HG03571 (cell line): ENCODE data around the gene ATRN.
A peak's percentile ranks its signal among the peaks of the same experiment; 100 is the strongest.

Source experiments
- ATAC-seq: cut with Tn5 transposase; IDR thresholded peaks from one replicate; pipeline ENCODE4 v1.9.1; 2021; ENCODE audit not compliant: unreplicated experiment

ATRN gene

DNA sequence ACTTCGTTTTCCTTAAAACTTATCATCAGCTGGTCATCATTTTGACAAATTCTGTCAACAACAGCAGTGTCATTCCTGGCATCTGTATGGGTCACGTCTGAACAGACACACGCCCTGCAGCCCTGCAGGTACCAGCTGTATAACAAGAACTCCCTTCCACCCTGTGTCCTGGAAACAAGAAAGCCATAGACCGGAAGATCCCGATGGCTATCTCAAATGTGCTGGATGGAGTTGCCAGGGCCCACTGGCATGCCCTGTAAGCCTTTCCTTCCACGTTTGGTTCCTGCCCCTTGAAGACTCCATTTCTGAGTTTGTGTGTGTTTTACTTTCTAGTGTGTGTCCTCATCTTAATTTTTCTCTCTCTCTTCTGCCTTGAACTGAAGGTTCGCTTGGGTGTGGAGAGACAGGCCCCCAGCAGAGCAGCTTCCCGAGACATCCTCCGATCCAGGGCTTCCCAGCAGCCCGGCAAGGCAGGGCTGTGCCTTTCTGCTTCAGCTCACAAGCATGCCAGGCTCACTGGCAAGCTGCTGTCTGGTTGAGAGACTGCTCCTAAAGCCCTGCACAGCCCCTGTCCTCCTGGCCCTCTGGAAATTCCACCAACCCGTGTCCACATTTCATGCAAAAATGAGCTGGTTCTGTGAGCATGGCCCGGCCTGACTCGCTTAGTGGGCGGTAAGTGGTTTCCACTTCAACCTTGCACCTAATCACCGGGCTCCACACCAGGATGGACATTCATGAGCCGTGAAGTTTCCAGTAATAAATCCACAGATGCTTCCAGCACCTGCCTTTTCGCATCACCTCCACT lies 183.7 kb downstream of the ATRN start:
- no peak for ATAC-seq

DNA sequence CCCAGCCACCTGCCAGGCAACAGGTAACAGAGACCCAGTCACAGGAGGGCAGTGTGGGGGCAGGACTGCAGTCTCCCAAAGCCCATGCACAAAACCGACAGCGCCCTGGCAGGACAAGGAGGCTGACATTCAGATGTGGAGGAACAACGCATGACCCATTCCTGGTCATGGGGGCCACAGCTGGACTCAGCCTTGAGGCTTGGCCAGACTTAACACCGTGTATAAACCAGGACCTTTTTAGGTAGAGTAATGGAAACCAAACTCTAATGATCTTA lies 184.2 kb downstream of the ATRN start:
- ATAC-seq: no peak

DNA sequence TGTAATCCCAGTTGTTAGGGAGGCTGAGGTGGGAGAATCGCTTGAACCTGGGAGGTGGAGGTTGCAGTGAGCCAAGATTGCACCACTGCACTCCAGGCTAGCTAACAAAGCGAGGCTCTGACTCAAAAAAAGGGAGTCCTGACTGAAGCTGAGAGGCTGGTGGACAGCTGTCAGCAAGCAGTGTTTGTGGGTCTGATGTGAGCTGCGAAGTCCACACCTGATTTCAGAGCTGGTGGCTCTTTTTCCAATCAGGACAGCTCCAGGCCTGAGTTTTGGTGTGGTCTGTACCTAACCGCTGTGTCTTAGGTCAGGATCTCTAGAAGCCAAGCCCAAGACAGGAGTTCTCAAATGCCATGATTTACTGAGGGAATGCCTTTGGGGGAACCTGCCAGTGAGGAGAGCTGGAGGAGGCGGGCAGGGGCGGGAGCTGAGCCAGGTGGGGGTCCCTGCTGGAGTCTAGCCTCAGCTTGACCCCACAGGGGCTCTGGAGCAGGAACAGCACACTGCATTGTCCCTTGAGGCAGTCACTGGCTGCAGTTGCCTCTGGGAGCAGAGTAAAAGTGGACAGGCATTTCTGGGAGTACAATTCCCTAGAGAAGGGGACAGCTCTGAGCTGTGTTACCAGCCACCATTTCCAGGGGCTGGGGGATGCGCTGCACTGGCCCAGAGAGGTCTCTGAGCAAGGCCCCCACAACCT lies 187.3 kb downstream of the ATRN start:
- no peak for ATAC-seq

DNA sequence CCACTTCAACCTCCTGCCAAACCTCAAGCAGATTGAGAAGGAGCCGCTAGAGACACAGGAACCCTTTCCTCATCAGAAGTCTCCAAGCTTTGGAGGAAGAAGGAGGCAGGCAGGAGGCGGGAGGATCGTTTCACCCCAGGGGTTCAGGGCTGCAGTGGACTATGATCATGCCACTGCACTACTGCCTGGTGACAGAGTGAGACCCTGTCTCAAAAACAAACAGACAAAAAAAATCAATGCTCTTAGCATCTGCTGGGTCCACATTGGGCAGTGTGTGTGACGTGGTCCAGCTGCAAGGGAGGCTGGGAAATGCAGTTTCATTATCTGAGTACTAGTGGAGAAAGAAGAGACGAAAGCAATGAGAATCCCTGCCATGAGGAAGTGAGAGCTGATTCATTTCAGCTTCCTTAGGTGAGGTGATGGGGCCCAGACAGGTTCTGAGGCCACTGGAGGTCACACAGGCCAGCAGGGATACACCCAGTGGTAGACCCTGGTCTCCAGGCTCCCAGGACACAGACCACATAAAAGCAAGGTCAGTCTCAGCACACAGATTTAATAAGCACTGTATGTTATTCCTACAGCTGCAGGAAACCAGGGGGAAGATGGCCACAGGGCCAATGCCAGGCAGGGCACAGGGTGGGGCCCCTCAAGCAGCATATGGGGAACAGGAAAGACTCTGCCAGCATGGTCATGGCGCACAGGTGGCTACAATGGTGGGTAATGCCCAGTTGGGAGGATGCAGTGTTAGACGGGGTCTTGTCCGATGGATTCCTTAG lies 188.1 kb downstream of the ATRN start:
- ATAC-seq: peak; percentile 87

DNA sequence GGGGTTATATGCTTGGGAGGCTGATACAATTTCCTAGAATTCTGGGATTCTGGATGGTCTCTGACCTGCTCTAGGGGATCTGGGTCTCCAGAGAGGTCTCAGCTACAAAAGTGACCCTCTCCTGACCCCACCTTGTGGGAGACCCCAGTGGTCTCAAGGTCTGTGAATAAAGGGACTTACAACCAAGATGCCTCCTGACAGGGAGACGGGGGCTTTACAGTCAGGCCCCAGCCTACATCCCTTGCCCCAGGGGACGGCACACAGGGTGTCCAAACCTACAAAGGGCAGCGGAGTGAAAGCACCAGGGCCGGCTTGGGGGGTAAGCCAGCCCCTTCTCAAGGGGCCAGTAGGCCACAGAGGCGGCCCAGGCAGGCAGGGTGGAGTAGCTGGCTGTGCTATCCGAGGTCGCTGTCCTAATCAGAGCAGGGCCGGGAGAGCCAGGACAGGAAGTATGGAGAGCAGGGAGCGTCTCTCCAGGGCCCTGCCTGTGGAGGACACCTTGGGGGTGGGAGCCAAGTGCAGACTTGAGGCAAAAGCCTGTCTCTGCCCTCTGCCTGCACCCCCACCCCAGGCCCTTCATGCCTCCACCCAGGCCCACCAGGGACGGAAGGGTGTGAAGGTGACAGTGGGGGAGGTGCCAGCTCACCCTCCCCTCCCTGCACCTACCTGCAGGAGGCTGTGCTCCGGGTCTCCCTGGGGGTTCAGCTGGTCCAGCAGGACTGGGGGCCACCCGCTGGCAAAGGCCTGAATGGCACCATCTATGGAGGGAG lies 188.9 kb downstream of the ATRN start:
- ATAC-seq: no peak

DNA sequence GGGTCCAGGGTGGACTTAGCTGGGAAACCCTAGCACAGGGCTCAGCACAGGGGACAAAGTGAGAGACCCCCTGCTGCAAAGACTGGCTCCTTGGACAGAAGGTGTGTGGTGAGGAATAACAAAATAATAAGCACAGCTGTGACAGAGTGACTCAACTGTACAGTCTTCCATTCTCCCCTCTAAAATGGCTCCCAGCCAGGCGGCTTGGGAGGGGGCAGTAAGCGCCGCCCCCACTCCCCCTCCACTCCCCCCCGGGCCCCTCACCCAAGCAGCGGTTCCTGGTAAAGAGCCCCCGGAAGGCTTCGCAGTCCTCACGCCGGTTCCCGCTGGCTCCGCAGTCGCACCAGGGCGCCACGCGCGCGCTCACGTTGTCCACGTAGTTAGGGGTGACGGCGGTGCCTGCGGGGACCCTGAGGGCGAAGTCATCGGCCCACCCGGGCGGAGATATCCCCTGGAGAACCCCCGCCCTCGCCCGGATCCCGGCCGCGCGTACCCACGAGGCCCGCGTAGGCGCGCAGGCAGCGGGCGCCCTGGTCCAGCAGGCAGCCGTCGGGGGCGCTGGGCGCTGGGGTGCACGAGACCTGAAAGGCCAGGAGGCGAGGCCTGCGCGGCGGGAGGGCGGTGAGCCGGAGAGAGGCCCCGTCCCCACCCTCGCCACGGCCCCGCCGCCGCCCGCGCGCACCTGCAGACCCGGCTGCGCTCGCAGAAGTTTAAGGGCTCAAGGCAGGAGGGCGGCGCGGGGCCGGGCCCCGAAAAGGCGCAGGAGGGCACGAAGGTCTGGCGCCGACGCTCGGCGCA lies 189.6 kb downstream of the ATRN start:
- no peak for ATAC-seq

DNA sequence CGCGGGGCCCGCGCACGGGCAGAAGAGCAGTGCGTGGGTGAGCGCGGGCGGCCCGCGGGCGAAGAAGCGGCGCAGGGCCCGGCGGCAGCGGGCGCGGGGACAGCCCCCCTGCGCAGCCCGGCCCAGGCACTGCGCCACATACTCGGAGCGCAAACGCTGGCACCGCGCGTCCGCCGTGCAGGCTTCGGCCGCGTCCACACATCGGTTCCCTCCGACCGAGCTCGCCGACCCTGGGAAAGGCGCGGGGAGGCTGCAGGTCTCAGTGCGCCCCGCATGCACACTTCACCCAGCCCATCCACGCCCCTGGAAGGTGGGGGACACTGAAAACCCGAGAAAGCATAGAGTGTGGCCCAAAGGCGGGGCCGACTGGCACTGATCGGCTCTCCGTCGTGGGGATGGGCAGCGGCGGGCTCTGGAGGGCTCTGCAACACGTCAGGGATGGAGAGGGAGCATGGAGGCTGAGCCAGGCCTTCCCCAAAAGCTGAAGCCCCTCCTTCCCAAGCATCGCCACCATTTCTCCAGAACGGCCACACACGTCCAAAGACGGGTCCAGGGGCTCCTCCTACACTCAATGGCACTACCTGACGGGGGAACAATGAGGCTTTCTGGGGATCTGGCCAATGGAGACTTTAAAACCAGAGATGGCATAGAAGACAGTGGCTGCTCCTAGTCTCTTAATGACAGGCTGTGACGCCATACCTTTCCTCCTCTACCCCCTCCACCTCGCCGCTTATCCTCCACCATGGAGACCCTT lies 190.4 kb downstream of the ATRN start:
- no peak for ATAC-seq

DNA sequence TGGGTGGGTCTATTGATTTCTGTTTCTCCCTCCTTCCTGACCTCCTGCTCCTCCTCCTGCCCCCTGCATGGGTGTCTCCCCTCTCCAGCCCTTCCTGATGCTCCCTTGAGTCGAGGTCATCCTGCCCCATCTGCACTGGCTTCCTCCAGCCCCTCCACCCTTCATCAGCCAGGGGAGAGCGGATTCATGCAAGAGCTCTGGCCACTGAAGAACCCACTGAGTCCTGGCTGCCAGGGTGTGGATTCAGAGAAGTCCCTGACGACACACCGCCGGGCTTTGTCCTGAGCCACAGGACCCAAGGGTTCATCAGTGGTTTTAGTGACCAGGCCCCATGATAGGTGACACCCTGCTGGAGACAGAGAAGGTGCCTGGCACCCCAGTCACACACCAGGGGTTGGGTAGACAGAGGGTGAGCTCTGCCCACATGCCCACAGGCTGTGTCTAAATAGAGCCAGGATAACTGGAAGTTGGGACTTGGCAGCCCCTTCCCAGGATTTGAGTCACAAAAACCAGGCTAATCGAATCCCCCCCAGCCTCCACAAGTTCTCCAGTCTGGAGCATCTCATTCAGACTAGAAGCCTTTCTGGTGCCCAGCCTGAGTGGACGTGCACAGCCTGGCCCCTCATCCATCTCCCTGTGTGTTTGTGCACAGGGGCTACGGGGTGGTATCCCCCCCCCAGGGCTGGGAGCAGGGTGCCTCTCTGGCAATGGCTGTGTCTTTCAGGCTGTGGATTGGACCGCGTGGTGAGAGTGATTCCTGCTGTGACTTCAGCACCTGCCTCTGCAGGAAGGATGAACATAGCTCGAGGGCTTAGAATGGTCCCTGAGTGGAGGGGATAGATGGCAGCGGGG lies 191.2 kb downstream of the ATRN start:
- no peak for ATAC-seq

DNA sequence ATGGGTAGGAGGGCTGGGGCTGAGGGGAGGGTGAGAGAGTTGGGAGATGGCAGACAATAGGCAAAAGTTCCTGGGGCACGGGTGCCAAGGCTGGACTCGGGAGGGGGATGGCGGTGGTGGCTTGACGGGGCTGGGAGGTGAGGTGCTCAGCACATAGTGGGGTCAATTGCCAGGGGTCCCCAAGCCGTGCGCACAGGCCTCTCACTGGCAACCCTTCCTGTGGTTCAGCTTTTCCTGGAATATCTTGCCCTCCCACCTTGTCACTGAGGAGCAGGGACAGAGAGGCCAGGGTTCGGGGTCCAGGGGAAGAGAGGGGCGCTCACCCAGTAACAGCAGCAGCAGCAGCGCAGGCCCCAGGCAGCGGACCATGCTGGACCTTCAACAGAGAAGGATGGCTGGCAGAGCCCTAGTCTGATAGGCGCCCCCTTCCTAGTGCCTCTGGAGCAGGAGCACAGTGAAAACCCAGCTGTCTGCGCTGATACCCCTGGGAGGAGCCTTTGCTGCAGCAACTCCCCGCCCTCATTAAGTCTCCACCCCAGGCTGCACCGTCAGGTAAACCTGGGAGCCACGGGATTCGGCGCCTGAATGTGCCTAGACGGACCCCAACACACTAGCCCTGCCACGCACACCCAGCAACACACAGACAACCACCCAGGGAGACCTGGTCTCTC lies 192.3 kb downstream of the ATRN start, which contains the start of gene GFRA4:
GFRA4 (minus strand) TSS at position 369 of the 671 bp plus-strand sequence; CDS start at position 369, 0 bp downstream.
- no peak for ATAC-seq

DNA sequence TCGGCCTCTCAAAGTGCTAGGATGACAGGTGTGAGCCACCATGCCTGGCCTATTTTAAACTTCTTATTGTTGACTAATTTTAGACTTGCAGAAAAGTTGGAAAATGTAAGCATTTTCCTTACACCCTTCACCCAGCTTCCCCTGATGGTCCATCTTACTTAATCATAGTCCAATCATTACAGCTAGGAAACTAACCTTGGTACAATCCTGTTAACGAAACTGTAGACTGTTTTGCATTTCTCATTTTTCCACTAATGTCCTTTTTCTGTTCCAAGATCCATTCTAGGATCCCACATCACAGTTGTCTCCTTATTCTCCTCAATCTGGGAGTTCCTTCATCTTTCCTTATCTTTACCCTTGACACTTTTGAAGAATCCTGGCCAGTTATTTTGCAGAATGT lies 193.0 kb downstream of the ATRN start:
- ATAC-seq: no peak

DNA sequence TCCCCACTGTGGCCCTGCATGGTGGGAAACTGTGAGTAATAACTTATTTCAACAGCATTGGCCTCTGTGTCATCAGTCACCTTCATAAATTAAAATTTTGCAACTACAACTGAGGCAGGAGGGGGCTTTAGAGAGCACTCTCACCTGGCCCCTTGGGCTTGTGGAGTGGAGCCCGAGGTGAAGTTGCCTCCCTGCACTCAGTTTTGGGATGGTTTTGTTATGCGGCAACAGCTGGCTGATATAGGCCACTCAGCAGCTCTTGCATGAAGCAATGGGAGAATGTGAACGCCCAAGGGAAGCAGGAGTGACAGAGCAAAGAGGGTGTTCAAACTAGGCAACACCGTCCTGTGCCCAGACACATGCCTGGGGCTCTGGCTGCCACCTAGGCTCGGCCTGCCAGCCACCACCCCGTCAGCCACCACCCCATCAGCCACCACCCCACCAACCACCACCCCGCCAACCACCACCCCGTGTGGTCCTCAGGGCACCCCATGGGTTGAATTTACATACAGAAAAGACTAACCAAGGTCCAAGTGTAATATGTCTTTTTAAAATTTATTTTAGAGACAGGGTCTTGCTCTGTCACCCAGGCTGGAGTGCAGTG lies 196.7 kb downstream of the ATRN start:
- no peak for ATAC-seq

DNA sequence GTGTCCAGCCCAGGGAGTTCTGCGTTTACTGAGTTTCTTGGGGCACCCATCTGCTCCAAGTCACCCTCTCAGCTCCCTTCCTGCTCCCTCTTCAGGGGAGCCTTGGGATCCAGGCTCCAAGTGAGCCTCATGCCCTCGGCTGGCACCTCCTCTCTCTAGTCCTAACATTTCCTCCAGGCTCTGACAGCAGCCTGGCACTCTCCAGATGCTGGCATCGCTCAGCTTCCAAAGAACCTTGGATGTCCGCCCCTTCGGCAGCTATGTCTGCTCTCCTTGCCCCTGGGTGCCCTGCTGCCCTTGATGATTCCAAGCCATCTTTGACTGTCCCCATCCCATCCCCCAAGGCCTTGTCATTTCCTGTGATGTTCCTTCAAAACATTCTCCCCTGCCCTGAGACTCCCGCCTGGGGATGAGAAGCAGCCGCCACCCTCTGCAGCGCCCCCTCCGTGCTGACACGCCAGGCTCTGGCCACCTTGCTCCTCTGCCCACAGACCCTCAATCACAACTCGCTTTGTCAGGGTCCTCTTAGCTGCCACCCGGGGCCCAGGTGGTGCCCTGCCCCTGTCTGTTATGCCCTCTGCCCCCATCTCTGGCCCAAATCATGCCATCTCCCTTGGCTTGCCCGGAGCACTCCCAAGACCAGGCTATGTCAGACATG lies 199.0 kb downstream of the ATRN start:
- no peak for ATAC-seq

DNA sequence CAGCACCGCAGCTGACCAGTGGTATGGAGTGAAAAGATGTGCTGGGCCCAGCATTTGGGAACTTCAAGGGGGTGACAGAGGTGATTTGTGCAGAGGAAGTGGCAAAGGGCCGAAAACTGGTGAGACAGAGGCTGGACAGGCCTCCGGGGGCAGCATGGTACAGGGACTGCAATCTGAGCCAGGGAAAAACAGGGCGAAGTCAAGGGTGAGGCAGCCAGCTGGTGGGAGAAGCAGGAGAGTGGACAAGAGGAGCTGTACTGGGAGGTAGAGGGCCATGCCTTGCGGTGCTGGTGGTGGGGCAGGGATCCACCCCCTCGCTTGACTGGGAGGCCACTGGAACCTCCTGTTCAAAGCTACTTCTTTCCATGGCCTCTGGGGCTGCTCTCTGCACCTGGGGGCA lies 199.7 kb downstream of the ATRN start:
- no peak for ATAC-seq

DNA sequence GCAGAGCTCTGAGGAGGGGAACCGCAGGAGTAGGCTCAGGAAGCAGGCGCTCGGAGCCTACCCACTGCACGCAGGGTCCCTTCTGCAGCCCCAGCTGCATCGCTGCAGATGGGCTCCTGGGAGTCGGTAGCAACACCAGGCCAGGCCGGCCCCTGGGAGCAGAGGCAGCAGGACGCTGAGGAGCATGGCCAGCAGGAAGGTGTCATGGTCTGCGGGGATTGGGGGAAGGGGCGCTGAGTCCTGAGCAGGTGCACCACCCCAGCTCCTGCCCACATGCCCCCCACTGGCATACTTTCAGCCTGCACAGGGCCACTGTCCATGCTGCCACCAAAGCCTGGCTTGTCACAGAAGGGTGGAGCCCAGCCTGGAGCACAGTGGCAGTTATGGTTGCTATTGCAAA lies 200.1 kb downstream of the ATRN start:
- no peak for ATAC-seq

DNA sequence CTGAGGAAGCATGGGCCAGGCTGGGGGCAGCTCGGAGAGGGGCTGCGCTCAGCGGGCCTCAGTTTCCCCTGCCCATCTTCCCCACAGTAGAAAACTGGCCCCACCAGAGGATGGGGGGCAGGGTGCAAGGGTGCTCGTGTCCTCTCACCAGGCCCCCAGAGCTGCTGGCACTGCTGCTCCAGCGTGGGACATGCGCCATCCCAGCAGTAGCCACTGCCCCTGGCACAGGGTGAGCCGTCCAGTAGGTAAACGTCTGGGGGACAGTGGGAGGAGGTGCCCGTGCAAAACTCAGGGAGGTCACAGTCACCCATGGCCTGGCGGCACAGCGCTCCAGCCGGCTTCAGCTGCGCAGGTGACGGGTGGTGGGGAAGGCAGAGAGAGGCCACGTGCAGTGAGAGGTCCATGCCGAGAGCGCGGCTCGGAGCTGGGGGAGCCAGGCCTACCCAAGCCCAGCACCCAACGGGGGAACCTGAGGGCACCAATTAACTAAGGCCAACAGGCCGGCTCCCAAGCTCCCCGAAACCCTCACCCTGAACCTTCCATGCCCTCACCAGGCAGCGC lies 201.2 kb downstream of the ATRN start:
- no peak for ATAC-seq

DNA sequence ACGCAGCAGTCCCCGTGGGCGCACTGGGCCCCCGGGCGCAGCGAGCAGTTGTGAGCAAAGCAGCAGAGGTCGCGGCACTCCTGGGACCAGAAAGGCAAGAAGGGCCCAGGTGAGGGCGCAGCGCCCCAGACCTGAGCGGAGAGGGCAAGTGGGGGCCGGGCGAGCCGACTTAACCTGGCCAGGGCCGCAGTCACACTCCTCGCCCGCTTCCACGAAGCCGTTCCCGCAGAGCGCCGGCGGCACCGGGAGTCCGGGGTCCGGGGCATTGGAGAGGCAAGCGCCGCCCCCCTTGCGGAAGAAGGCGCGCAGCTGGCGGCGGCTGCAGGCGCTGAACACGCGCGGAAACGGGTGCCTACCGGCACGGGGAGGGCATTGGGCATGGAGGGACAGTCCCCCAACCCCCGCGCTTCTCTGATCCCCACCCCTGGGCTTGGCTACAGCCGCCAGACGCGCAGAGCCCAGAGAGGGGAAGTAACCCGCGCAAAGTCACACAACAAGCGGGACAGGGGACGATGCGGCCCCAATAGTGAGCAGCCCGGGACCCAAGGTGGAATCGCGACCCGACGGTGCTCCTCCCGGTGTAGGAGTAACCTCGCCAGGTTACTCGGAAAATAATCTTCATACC lies 201.8 kb downstream of the ATRN start:
- ATAC-seq: no peak
